ENCODE data around the gene MYO1F.

Gene MYO1F

DNA sequence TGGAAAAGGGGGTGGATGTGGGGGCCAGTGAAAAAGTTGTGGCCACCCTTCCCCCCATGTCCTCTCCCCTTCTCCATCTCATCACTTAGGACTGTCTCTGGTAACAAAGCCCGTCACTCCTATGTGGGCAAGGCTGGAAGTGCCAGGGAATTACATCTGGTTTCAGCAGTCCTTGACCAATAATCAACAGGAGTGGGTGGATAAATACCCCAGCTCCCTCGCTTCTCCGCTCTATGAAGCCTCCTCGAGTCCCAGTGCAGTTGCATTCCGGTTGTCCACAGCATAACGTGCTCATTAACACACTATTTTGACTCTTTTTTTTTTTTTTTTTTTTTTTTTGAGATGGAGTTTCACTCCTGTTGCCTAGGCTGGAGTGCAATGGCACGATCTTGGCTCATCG is 31.5 kb downstream of the MYO1F start:
- DNase-seq (ENCODE audit: low read depth in 2 of 2) = no peak
- H3K4me3 ChIP-seq (replicated peaks in 1 of 2; ENCODE audit: low read depth in 2 of 2, low read length in 2 of 2) = no peak overlapping the region
- TF ChIP-seq, protein P1, sequence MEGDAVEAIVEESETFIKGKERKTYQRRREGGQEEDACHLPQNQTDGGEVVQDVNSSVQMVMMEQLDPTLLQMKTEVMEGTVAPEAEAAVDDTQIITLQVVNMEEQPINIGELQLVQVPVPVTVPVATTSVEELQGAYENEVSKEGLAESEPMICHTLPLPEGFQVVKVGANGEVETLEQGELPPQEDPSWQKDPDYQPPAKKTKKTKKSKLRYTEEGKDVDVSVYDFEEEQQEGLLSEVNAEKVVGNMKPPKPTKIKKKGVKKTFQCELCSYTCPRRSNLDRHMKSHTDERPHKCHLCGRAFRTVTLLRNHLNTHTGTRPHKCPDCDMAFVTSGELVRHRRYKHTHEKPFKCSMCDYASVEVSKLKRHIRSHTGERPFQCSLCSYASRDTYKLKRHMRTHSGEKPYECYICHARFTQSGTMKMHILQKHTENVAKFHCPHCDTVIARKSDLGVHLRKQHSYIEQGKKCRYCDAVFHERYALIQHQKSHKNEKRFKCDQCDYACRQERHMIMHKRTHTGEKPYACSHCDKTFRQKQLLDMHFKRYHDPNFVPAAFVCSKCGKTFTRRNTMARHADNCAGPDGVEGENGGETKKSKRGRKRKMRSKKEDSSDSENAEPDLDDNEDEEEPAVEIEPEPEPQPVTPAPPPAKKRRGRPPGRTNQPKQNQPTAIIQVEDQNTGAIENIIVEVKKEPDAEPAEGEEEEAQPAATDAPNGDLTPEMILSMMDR (IDR thresholded peaks at IDR 0.05; ENCODE audit: low read depth, low read length) = no peak

DNA sequence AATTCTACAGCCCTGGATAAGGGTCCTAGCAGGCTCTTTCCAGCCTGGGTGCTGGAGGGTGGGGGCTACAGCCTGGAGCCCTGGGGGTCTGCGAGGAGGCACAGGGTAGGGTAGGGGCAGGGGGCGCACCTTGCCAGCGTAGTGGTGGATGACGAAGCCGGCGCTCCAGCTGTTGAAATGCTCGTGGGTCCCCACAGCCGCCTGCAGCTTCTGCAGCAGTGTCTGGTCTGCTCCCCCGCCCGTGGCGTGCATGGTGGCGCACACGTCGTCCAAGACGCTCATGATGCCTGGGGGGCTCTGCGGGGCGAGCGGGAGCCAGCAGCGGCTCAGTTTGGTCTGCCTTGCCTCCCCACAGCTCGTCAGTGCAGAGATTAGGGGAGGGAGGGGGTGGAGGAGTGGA is 33.1 kb downstream of the MYO1F start:
- DNase-seq (ENCODE audit: low read depth in 2 of 2) = no peak
- TF ChIP-seq, protein P1 (IDR thresholded peaks at IDR 0.05; ENCODE audit: low read depth, low read length) = no peak

DNA sequence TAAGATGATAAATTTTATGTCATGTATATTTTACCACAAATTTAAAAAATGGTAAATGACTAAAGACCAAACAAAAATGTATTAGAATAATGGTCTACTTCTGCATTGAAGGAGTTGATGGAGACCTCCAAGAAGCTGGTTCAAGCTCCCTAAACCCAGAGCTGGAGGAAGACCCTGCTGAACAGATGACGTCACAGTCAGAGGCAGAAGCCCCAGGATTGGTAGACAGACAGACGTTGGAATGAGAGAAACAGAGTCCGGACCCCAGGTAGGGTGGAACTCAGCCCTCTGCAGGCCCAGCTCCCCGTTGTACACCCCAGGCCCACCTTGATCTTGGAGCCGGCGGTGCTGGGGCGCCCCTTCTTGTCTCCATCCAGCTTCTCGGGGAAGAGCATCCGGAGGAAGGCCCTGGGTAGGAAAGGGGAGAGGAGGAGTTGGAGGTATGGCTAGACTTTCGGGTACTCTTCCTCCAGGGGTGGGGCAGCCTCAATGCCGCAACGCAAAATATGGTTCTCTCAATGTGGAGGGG is 37.6 kb downstream of the MYO1F start:
- DNase-seq (ENCODE audit: low read depth in 2 of 2) = no peak
- TF ChIP-seq, protein P1 (IDR thresholded peaks at IDR 0.05; ENCODE audit: low read depth, low read length) = no peak
- H3K4me3 ChIP-seq (replicated peaks in 1 of 2; ENCODE audit: low read depth in 2 of 2, low read length in 2 of 2) = no peak overlapping the region

More for the DNA sequence above, 33.1 kb downstream of the MYO1F start:
- H3K4me3 ChIP-seq (replicated peaks in 1 of 2; ENCODE audit: low read depth in 2 of 2, low read length in 2 of 2) = no peak overlapping the region

DNA sequence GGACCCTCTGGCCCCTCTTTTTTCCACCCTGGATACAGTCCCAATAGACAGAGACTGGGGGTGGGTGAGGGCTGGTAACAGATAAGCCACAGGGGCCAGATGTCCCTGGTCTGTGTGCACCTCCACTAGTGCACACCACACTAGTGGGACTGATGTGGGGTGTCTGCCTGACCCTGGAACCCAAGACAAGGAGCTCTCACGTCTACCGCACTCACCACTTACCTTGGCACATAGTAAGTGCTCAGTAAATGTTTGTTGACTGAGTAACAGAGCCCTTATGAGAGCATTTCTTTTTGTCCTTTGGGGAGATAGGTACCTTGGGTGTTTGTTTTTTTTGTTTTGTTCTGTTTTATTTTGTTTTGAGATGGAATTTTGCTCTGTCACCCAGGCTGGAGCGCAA is 40.1 kb downstream of the MYO1F start:
- TF ChIP-seq, protein P1 (IDR thresholded peaks at IDR 0.05; ENCODE audit: low read depth, low read length) = no peak
- no peak for DNase-seq (ENCODE audit: low read depth in 2 of 2)
- no peak overlapping the region for H3K4me3 ChIP-seq (replicated peaks in 1 of 2; ENCODE audit: low read depth in 2 of 2, low read length in 2 of 2)

DNA sequence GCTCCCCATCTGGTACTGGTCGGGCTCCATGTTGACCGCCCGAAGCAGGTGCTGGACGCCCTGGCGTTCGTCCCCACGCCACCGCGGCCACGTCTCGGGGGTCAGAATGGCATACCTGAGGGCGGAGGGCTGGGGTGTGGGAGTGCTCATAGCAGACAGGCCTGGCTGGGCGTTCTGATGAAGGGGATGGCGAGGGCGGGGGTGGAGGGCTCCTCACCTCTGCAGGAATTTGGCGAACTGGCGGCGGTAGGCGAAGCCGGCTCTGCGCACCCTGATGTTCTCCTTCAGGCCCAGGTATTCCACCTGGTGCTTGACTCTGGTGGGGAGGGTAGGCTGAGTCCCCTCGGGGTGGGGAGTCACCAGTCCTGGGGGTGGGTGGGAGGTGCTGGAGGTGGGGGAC is 41.0 kb downstream of the MYO1F start:
- TF ChIP-seq, protein P1 (IDR thresholded peaks at IDR 0.05; ENCODE audit: low read depth, low read length) = no peak
- no peak overlapping the region for H3K4me3 ChIP-seq (replicated peaks in 1 of 2; ENCODE audit: low read depth in 2 of 2, low read length in 2 of 2)
- no peak for DNase-seq (ENCODE audit: low read depth in 2 of 2)

DNA sequence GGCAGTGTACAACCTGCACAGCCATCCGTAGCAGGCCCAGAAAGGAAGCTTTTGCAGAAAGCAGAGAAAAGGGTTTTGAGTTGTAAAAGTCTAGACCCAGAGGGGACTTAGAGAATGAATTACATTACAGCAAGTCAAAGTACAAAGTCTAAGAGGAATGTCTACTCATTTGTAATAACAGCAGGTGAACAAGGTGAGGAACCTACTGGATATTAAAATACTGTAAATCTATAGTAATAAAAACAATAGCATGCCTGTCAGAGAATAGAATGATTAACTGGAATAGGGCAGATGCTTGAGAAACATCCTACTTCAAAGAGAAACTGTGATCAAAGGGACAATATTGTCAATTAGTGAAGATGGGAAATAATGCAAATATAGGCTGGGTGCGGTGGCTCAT is 45.0 kb downstream of the MYO1F start:
- no peak for DNase-seq (ENCODE audit: low read depth in 2 of 2)
- no peak overlapping the region for H3K4me3 ChIP-seq (replicated peaks in 1 of 2; ENCODE audit: low read depth in 2 of 2, low read length in 2 of 2)
- TF ChIP-seq, protein P1 (IDR thresholded peaks at IDR 0.05; ENCODE audit: low read depth, low read length) = no peak

DNA sequence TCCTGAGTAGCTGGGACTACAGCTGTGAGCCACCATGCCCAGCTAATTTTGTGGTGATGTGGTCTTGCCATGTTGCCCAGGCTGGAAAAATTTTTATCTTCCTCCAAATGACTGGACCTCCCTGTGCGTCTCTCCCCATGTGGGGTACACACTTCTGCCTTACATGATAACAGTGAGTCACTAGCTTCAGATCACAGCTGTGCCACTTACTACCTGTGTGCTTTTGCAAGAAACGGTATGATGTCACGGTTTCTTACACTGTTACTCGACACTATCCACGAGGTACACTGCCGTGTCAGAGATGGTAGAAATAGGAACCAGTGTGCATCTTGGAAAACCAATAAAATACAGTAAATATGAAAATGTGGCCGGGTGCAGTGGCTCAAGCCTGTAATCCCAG is 45.8 kb downstream of the MYO1F start:
- TF ChIP-seq, protein P1 (IDR thresholded peaks at IDR 0.05; ENCODE audit: low read depth, low read length) = no peak
- no peak for DNase-seq (ENCODE audit: low read depth in 2 of 2)
- H3K4me3 ChIP-seq (replicated peaks in 1 of 2; ENCODE audit: low read depth in 2 of 2, low read length in 2 of 2) = no peak overlapping the region
